Heart left ventricle (tissue), 16 donors: ENCODE measurements around the gene CAMK2B. TPM values are rescaled to one million over a fixed set of nuclear protein-coding genes. Genes with fewer than 3 reads are reported as not detected.

Experiments
- ATAC-seq, 4 donors: fragments of 200-7000 bp; cut with Tn5 transposase; one replicate each; pipeline ENCODE4 v1.9.1; 2020 to 2022; ENCODE audit warnings: moderate library complexity in 4 of 4, mild to moderate bottlenecking in 3 of 4, moderate number of reproducible peaks in 1 of 4
- DNase-seq, 5 donors: peaks; one replicate each; pipeline ENCODE4 v3.0.0-alpha.2; 2020
- H3K27ac ChIP-seq, 12 donors: fragments of 200-600 bp; sonication (generic) in 4 of 12; one replicate each; pipeline versions ENCODE4 v1.5.0 to v1.8.0; 2016 to 2022; ENCODE audit warnings: mild to moderate bottlenecking in 2 of 12
- H3K27me3 ChIP-seq, 9 donors: fragments of 200-600 bp; sonication (generic) in 2 of 9; one replicate each; pipeline versions ENCODE4 v1.5.1 to v1.8.0; 2016 to 2022; ENCODE audit warnings: mild to moderate bottlenecking in 3 of 9
- H3K36me3 ChIP-seq, 9 donors: fragments of 200-600 bp; sonication (generic) in 2 of 9; one replicate each; pipeline versions ENCODE4 v1.5.0 to v1.8.0; 2018 to 2022; ENCODE audit warnings: mild to moderate bottlenecking in 2 of 9
- H3K4me1 ChIP-seq, 12 donors: fragments of 200-600 bp; sonication (generic) in 4 of 12; one replicate each; pipeline versions ENCODE4 v1.5.0 to v1.8.0; 2016 to 2022; ENCODE audit warnings: mild to moderate bottlenecking in 3 of 12
- H3K4me3 ChIP-seq, 12 donors: fragments of 200-600 bp; sonication (generic) in 4 of 12; one replicate each; pipeline versions ENCODE4 v1.5.0 to v1.8.0; 2017 to 2022; ENCODE audit warnings: mild to moderate bottlenecking in 9 of 12, moderate library complexity in 4 of 12
- H3K9me3 ChIP-seq, 12 donors: fragments of 200-600 bp; sonication (generic) in 4 of 12; one replicate each; pipeline versions ENCODE4 v1.5.0 to v1.8.0; 2016 to 2022; ENCODE audit warnings: mild to moderate bottlenecking in 1 of 12
- CTCF ChIP-seq, 12 donors: fragments of 200-600 bp; sonication (generic) in 4 of 12; IDR thresholded peaks; one replicate each; pipeline versions ENCODE4 v1.5.0 to v1.8.0; 2018 to 2022; ENCODE audit warnings: antibody characterized with exemption in 12 of 12, mild to moderate bottlenecking in 5 of 12
- POLR2A ChIP-seq, 2 donors: fragments of 450-650 bp; IDR thresholded peaks; one replicate each; pipeline ENCODE4 v1.6.1; 2017; ENCODE audit warnings: antibody characterized with exemption in 2 of 2, mild to moderate bottlenecking in 2 of 2, moderate library complexity in 2 of 2
- WGBS, 4 donors: extraction: QIAGEN DNeasy Blood & Tissue Kit in 2 of 4; methylation state at CpG; one replicate each; pipeline versions ENCODE4 v1.1.5 to v1.1.7; 2013 to 2018; 5-methylcytosine and 5-hydroxymethylcytosine counted together
- intact Hi-C, 10 donors: fragments of 100-400 bp; cut with DNase I; formaldehyde crosslinking; loops; one replicate each; pipeline versions ENCODE4 v1.11.1 to v1.14.2; 2022
- polyA plus RNA-seq, 2 donors: library from polyadenylated mRNA; stranded (reverse); fragments of 200-250 nt; gene quantifications; one replicate each; pipeline ENCODE4 v1.2.3, GENCODE V29; 2013
- total RNA-seq, 9 donors: library from RNA; depleted of rRNA in 2 of 9; stranded (reverse); fragments of >200 nt in 2 of 9; fragmentation: NEBNext Ultra II Directional in 3 of 9; extraction: Animal tissue kit (Norgen Biotek cat#: 25700) in 3 of 9; gene quantifications; one replicate each; pipeline versions ENCODE4 v1.1.0 to v1.2.4, GENCODE V29; 2016 to 2023
- donor health status: ischemic (EF 13 %, LVEDD 7.1; RV severe dilation, severe dysfunction).
- donor health status: healthy with polysubstance abuse.
- donor health status: DM: no; HTN: yes; CAD: no.
- donor health status: DM: no; HTN: no; CAD: no.
- donor health status: ischemic (EF 25% LVEDD 6.9; RV normal size, moderate dysfunction).
- donor health status: ischemic (EF 25% LVEDD 5.7; RV mildly dilated, moderate dysfunction).
- donor health status: healthy.
- donor health status: DM: yes; HTN: yes; CAD: no.
- donor health status: ischemic (EF 35%, LVEDD 5.7; RV mildly dilated, moderate dysfunction).
- donor health status: nonischemic (EF 11% LVEDD 7.7; RV severe dilation, severe dysfunction).
- donor health status: DM: yes; HTN: yes; CAD: no.
- donor health status: PGD.
- donor health status: ischemic (EF 29% LVEDD 5.4; RV normal size, mild dysfunction).
- donor health status: nonischemic (EF 23%, LVEDD 6.1; RV moderate dilation, normal function).

Gene CAMK2B
- total and polyA plus RNA-seq, 11 donors = 35.7 to 141 (median 103) TPM

DNA sequence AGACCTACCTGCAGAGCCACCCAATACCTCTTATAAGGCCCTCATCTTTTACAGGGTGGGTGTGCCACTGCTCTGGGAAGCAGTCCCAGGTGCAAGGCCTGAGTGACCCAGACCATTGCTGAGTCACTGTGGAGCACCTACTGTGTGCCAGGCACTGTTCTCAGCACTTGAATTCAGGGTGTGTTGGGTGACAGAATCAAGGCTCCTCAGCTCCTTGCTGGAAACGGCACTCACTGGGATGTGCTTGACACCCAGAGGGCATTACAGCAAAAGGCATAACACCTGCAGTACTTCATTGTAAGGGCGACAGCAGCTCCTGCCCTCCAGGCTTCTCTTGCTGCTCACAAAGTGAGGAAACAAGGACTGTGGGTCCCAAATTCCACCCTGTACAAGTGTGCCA lies 7.1 kb downstream of the CAMK2B start:
- Histone ChIP-seq H3K27ac (peak overlapping the region in 8 of 12 donors; percentile 11 to 74 (median 54)), H3K27me3 (no peaks in the 10 kb centered on the region), H3K36me3 (no peaks in the 10 kb centered on the region), H3K4me1 (peaks cover 0 to 59% (median 15%) of the 10 kb centered on the region in 12 donors), H3K9me3 (peaks cover 0 to 11% (median 2%) of the 10 kb centered on the region in 12 donors), H3K4me3 (no peak overlapping the region)
- intact Hi-C loops = no loop called here
- WGBS, 4 donors = 44 to 56% (median 50%) methylated on average over 2 of the region's 2 CpGs
- TF ChIP-seq POLR2A (IDR thresholded peaks at IDR 0.05) = no peak
- no peak for TF ChIP-seq CTCF (IDR thresholded peaks at IDR 0.05)
- DNase-seq (no peak), ATAC-seq (no peak)

DNA sequence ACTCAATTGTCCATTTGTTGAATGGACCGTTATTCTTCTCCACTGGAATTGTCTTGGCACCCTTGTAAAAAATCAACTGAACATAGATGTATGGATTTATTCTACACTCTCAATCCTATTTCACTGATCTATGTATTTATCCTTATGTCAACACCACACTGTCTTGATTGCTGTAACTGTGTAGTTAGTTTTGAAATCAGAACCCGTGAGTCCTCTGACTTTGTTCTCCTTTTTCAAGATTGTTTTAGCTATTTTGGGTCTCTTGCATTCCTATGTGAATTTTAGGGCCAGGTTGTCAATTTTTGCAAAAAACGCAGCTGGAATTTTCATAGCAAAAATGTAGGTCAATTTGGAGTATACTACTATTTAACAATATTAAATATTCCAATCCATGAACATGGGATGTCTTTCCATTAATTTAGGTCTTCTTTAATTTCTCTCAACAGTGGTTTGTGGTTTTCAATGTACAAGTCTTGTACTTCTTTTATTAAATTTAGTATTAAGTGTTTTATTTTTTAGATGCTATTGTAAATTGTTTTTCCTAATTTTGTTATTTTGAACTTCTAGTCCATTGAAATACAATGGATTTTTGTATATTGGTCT lies 10.0 kb downstream of the CAMK2B start:
- TF ChIP-seq POLR2A (IDR thresholded peaks at IDR 0.05) (no peak), CTCF (IDR thresholded peaks at IDR 0.05) (no peak)
- ATAC-seq (no peak), DNase-seq (no peak)
- Histone ChIP-seq H3K4me3 (no peak overlapping the region), H3K9me3 (peaks cover 0 to 11% (median 2%) of the 10 kb centered on the region in 12 donors), H3K36me3 (no peaks in the 10 kb centered on the region), H3K27ac (peak overlapping the region in 1 of 12 donors; percentile 7), H3K4me1 (peaks cover 0 to 55% (median 13%) of the 10 kb centered on the region in 12 donors), H3K27me3 (peaks cover 0 to 9% (median 0%) of the 10 kb centered on the region in 9 donors)
- WGBS, 4 donors = 84 to 89% (median 86%) methylated on average over 3 of the region's 3 CpGs
- intact Hi-C loops = no loop called here

GRCh38 chr7:44313621-44314031 lies 11.8 kb downstream of the CAMK2B start:
- Histone ChIP-seq H3K4me1 (peaks cover 4 to 59% (median 27%) of the 10 kb centered on the region in 12 donors), H3K27ac (peak overlapping the region; percentile 29 to 96 (median 84)), H3K27me3 (peaks cover 0 to 24% (median 0%) of the 10 kb centered on the region in 9 donors), H3K9me3 (peaks cover 0 to 11% (median 2%) of the 10 kb centered on the region in 12 donors), H3K4me3 (no peak overlapping the region), H3K36me3 (no peaks in the 10 kb centered on the region)
- ATAC-seq (peak; percentile 82 to 94 (median 88)), DNase-seq (peak in 3 of 5 donors; percentile 75 to 82 (median 76))
- intact Hi-C loops = no loop called here
- WGBS, 4 donors = 49 to 62% (median 56%) methylated on average over 6 to 7 of the region's 7 CpGs
- peak; percentile 15 to 45 for TF ChIP-seq POLR2A (IDR thresholded peaks at IDR 0.05)
- no peak for TF ChIP-seq CTCF (IDR thresholded peaks at IDR 0.05)

DNA sequence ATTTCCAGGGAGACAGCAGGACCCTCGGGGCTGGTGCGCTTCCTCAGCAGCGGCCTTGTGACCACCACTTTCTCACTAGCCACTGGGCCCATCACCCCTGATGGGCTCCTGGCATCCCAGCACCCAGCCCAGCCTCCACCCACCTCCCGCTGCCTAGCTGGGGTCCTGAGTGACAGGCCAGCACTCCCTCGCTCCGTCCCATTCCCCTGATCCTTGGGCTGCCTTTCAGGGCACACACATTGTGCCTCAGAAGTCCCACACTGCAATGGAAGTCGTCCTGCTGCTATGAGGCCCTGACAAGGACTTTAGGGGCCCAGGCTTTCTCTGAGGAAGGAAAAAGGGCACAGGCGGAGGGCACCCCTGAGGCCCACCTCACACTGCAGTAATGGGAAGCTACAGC lies 12.4 kb downstream of the CAMK2B start:
- WGBS, 4 donors = 69 to 89% (median 83%) methylated on average over 8 of the region's 8 CpGs
- ATAC-seq = peak in 3 of 4 donors; percentile 2 to 16 (median 2)
- intact Hi-C loops = no loop called here
- TF ChIP-seq POLR2A (IDR thresholded peaks at IDR 0.05) = no peak
- no peak for TF ChIP-seq CTCF (IDR thresholded peaks at IDR 0.05)
- peak overlapping the region; percentile 7 to 96 (median 84) for H3K27ac ChIP-seq
- H3K4me1 ChIP-seq = peaks cover 4 to 56% (median 26%) of the 10 kb centered on the region in 12 donors
- H3K27me3 ChIP-seq = peaks cover 0 to 24% (median 0%) of the 10 kb centered on the region in 9 donors
- H3K9me3 ChIP-seq = peaks cover 0 to 11% (median 2%) of the 10 kb centered on the region in 12 donors
- no peak for DNase-seq
- no peak overlapping the region for H3K4me3 ChIP-seq
- H3K36me3 ChIP-seq = no peaks in the 10 kb centered on the region
